ENCODE results near the gene SPATS1.
"Not testable (repeated sequence)": the region's sequence is repeated elsewhere in the genome, so short reads cannot be mapped to it uniquely, and the experiment has no call there.

SPATS1 gene

GRCh38 chr6:44311304-44311703 lies 31.1 kb upstream of the SPATS1 start:
- no peak for DNase-seq (ENCODE audit: low read depth)

GRCh38 chr6:44311767-44312166 lies 30.7 kb upstream of the SPATS1 start:
- DNase-seq (ENCODE audit: low read depth): no peak

DNA sequence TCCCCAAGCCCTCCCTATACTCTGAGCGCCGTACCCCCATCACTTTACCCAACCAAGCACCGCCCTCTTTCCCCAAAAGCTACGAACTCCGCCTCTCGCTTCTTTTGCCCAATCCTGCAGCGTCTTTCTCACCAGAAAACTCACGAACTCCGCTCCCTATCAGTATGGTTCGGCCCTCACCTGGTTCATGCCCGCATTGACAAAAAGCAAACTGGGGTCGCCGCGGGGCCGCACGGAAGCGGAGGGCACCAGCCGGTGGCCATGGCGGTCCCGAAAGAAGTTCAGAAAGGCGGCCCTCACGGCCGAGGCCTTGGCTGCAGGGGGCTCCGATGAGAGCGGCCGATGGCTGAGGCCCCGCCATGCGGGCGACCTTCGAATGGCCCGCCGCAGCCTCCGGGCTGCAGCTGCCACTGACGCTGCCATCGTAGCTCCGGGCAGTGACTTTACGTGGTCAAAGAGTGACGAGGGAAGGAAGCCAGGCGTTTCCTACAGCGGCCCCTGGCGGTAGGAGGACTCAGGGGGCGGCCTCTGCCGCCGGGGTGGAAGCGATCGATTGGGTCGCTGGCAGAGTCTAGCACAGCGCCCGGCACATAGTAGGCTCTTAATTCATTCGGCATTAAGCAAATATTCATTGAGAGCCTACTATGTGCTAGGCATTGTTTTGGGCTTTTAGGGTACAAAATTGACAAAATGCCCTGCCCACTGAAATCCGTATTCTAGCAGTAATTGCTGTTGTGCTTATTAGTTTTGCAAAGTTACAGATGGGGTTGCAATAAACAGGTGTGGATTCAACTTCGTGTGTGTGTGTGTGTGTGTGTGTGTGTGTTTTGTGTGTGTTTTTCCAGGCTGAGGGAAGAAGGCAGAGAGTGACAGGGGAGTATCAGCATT lies 29.3 kb upstream of the SPATS1 start, which contains the start of gene AARS2:
Gene AARS2 (minus strand): TSS at position 447 of the 888 bp plus-strand sequence. CDS start 24 bp downstream, at position 423.
- DNase-seq (ENCODE audit: low read depth): peak; percentile 90

DNA sequence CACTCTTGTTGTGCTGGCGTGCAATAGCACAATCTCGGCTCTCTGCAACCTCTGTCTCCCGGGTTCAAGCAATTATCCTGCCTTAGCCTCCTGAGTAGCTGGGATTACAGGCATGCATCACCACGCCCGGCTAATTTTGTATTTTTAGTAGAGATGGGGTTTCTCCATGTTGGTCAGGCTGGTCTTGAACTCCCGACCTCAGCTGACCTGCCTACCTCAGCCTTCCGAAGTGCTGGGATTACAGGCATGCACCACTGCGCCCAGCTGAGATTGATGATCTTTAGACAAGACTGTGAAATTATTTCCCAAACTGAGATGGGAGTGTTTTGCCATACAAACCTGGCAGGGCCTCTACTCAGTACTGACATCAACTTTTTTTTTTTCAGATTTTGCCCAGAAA lies 27.8 kb upstream of the SPATS1 start:
- not testable (repeated sequence) for DNase-seq (ENCODE audit: low read depth)

DNA sequence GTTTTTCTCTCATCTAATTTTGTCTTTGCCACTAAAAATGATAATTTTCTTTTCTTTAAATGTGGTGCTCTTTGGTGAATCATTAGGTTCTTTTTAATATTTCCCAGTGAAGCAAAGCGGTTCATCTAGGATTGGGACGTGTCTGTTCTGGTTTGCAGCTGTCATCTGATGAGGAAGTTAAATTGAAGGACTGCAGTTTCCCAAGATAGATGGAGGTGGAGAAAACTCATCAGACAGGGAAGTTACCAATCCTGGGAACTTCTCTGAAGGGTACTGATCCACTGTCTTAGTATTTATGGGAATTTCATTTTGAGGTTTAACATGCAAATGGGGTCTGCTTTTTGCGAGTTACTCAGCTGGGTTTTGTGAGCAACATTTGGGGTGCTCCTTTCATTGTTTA lies 26.9 kb upstream of the SPATS1 start:
- no peak for DNase-seq (ENCODE audit: low read depth)

- DNase-seq (ENCODE audit: low read depth): no peak
These were observed 26.5 kb upstream of the SPATS1 start for GRCh38 chr6:44315951-44316350.

GRCh38 chr6:44316481-44316880 lies 26.0 kb upstream of the SPATS1 start:
- DNase-seq (ENCODE audit: low read depth): no peak

DNA sequence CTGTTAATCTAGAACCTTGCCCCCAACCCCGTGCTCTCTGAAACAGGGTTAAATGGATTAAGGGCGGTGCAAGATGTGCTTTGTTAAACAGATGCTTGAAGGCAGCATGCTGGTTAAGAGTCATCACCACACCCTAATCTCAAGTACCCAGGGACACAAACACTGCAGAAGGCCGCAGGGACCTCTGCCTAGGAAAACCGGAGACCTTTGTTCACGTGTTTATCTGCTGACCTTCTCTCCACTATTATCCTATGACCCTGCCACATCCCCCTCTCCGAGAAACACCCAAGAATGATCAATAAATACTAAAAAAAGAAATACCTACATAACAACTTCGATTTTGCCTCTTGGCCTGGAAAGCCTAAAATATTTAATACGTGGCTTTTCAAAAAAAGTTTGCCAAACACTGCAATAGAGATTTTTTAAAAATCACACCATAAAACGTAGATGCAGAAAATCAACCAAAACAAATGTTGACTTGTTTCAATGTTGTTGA lies 25.3 kb upstream of the SPATS1 start:
- not testable (repeated sequence) for DNase-seq (ENCODE audit: low read depth)

- DNase-seq (ENCODE audit: low read depth): no peak
These were observed 21.2 kb upstream of the SPATS1 start for GRCh38 chr6:44321210-44321609.

DNA sequence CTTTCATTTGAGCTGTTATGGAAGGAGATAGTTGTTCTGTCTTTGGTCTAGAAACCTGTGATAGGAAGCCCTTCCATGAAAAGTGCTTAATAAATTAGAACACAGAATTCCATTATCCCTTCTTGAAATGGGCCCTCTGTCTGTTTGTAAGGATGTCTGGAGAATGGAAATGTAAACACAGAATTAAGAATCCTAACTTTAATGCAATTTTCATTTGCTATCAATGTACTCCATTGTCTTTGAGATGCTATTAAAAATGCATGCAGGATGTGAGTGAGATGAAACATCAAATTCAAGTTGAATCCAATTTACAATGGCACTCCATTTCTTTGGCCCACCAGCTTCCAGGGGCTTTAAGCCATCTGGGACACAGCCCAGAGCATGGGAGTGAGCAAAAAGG lies 15.4 kb upstream of the SPATS1 start:
- no peak for DNase-seq (ENCODE audit: low read depth)

- DNase-seq (ENCODE audit: low read depth): no peak
These were observed 14.7 kb upstream of the SPATS1 start for GRCh38 chr6:44327760-44328159.

DNA sequence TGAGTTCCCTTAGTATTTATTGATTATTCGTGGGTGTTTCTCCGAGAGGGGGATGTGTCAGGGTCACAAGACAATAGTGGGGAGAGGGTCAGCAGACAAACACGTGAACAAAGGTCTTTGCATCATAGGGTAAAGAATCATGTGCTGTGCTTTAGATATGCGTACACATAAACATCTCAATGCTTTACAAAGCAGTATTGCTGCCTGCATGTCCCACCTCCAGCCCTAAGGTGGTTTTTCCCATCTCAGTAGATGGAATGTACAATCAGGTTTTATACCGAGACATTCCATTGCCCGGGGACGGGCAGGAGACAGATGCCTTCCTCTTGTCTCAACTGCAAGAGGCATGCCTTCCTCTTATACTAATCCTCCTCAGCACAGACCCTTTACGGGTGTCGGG lies 14.2 kb upstream of the SPATS1 start:
- DNase-seq (ENCODE audit: low read depth): not testable (repeated sequence)

DNA sequence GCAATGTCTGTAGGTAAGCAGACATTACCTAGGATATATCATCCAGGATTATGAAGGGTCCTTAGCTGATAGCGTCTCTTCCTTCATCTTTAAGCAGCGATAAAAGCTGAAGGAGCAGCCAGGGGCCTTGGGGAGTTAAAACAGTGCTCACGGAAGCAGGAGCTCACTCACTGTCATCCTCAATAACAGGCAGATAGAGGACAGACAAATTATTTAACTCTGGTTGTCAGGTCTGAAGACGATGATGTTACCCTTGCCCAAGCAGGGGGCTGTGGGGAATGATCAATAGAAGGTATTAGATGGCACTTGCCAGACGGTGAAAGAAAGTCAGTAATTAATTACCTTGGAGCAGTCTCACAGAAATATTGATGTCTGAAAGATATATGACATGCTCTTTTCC lies 12.6 kb upstream of the SPATS1 start:
- no peak for DNase-seq (ENCODE audit: low read depth)

- no peak for DNase-seq (ENCODE audit: low read depth)
These were observed 9.9 kb upstream of the SPATS1 start for GRCh38 chr6:44332585-44332984.

- no peak for DNase-seq (ENCODE audit: low read depth)
These were observed 9.1 kb upstream of the SPATS1 start for GRCh38 chr6:44333273-44333919.

GRCh38 chr6:44333942-44334341 lies 8.5 kb upstream of the SPATS1 start:
- DNase-seq (ENCODE audit: low read depth): no peak

- DNase-seq (ENCODE audit: low read depth): no peak
These were observed 6.8 kb upstream of the SPATS1 start for GRCh38 chr6:44335631-44336030.

GRCh38 chr6:44338228-44339122 lies 4.0 kb upstream of the SPATS1 start:
- peak; percentile 63 for DNase-seq (ENCODE audit: low read depth)

DNA sequence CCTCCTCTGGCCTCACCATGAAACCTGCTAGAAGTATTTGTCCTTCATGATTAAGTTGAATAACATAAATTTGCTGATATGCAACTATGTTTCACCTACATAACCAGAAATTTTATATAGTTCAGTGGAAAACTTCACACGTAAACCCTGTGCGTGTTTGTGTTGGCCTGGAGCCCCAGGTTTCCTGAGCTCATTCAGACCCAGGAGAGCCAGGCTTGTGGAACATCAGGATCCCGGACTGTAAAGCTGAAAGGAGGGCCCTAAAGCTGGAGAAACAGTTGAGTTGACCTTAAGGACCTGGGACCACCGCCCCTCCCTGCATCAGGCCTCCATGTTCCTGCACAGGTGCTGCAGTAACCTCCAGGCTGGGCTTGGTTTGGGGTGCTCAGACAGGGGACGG lies 3.1 kb upstream of the SPATS1 start:
- no peak for DNase-seq (ENCODE audit: low read depth)

GRCh38 chr6:44339763-44340625 lies 2.5 kb upstream of the SPATS1 start:
- DNase-seq (ENCODE audit: low read depth): no peak
